ENCODE data around the gene HTR5A.

The HTR5A gene

DNA sequence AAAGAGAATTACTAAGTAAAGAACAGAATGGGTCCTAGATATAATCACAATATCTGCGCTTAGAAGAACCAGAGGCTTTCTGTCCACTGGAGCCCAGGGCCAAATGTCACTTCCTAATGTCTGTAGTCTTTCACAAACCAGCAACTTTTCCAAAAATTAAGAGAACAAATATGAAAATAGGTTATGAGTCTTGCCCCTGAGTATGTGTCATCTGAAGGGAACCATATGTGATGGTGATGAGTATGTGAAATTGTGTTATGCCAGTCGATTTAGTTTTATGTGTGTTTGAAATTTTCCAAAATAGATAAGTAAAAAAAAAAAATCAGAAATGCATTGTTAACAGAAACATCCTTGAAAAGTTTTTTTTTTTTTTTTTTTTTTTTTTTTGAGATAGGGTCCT is 15.4 kb upstream of the HTR5A start:
- POLR2A ChIA-PET = no interaction called here
- no peaks in the 10 kb centered on the region for H3K4me1 ChIP-seq (ENCODE audit: control insufficient read depth, insufficient read depth, low read length)
- no peak for TF ChIP-seq EGR2 (tag by site-specific recombination; IDR thresholded peaks at IDR 0.05; ENCODE audit: low read depth)
- no peak for TF ChIP-seq ZNF660 (tag by site-specific recombination; IDR thresholded peaks at IDR 0.05)
- TF ChIP-seq ZNF426 (tag by site-specific recombination; IDR thresholded peaks at IDR 0.05) = no peak
- TF ChIP-seq, protein P1, sequence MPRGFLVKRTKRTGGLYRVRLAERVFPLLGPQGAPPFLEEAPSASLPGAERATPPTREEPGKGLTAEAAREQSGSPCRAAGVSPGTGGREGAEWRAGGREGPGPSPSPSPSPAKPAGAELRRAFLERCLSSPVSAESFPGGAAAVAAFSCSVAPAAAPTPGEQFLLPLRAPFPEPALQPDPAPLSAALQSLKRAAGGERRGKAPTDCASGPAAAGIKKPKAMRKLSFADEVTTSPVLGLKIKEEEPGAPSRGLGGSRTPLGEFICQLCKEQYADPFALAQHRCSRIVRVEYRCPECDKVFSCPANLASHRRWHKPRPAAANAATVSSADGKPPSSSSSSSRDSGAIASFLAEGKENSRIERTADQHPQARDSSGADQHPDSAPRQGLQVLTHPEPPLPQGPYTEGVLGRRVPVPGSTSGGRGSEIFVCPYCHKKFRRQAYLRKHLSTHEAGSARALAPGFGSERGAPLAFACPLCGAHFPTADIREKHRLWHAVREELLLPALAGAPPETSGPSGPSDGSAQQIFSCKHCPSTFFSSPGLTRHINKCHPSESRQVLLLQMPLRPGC (tag by site-specific recombination; IDR thresholded peaks at IDR 0.05) = no peak
- no peak for TF ChIP-seq ZFP41 (tag by site-specific recombination; IDR thresholded peaks at IDR 0.05; ENCODE audit: borderline replicate concordance)
- no peak for TF ChIP-seq ZFP37 (tag by site-specific recombination; IDR thresholded peaks at IDR 0.05)
- no peak for TF ChIP-seq ZNF621 (tag by site-specific recombination; IDR thresholded peaks at IDR 0.05)
- TF ChIP-seq ZBTB48 (tag by site-specific recombination; IDR thresholded peaks at IDR 0.05) = no peak
- no peak for TF ChIP-seq ZEB2 (tag by site-specific recombination; IDR thresholded peaks at IDR 0.05)
- no peak for TF ChIP-seq ZNF747 (tag by site-specific recombination; IDR thresholded peaks at IDR 0.05)
- TF ChIP-seq SP3 (tag by site-specific recombination; IDR thresholded peaks at IDR 0.05) = no peak
- TF ChIP-seq ZNF600 (tag by site-specific recombination; IDR thresholded peaks at IDR 0.05) = no peak
- no peak for TF ChIP-seq ZNF16 (tag by site-specific recombination; IDR thresholded peaks at IDR 0.05; ENCODE audit: low read depth)
- TF ChIP-seq FEZF1 (tag by site-specific recombination; IDR thresholded peaks at IDR 0.05) = no peak
- TF ChIP-seq, protein P2, sequence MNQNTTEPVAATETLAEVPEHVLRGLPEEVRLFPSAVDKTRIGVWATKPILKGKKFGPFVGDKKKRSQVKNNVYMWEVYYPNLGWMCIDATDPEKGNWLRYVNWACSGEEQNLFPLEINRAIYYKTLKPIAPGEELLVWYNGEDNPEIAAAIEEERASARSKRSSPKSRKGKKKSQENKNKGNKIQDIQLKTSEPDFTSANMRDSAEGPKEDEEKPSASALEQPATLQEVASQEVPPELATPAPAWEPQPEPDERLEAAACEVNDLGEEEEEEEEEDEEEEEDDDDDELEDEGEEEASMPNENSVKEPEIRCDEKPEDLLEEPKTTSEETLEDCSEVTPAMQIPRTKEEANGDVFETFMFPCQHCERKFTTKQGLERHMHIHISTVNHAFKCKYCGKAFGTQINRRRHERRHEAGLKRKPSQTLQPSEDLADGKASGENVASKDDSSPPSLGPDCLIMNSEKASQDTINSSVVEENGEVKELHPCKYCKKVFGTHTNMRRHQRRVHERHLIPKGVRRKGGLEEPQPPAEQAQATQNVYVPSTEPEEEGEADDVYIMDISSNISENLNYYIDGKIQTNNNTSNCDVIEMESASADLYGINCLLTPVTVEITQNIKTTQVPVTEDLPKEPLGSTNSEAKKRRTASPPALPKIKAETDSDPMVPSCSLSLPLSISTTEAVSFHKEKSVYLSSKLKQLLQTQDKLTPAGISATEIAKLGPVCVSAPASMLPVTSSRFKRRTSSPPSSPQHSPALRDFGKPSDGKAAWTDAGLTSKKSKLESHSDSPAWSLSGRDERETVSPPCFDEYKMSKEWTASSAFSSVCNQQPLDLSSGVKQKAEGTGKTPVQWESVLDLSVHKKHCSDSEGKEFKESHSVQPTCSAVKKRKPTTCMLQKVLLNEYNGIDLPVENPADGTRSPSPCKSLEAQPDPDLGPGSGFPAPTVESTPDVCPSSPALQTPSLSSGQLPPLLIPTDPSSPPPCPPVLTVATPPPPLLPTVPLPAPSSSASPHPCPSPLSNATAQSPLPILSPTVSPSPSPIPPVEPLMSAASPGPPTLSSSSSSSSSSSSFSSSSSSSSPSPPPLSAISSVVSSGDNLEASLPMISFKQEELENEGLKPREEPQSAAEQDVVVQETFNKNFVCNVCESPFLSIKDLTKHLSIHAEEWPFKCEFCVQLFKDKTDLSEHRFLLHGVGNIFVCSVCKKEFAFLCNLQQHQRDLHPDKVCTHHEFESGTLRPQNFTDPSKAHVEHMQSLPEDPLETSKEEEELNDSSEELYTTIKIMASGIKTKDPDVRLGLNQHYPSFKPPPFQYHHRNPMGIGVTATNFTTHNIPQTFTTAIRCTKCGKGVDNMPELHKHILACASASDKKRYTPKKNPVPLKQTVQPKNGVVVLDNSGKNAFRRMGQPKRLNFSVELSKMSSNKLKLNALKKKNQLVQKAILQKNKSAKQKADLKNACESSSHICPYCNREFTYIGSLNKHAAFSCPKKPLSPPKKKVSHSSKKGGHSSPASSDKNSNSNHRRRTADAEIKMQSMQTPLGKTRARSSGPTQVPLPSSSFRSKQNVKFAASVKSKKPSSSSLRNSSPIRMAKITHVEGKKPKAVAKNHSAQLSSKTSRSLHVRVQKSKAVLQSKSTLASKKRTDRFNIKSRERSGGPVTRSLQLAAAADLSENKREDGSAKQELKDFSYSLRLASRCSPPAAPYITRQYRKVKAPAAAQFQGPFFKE (tag by site-specific recombination; IDR thresholded peaks at IDR 0.05; ENCODE audit: borderline replicate concordance) = no peak
- no peak for TF ChIP-seq ZNF394 (tag by site-specific recombination; IDR thresholded peaks at IDR 0.05; ENCODE audit: borderline replicate concordance)
- H3K9me3 ChIP-seq (ENCODE audit: control insufficient read depth, insufficient read depth, low read depth, low read length) = no peaks in the 10 kb centered on the region
- CTCF ChIA-PET = interaction anchor here (0.6 kb wide), 1 partner anchor 344 kb away, joined by 3 read pairs; no protein-coding TSS in a partner anchor
- H3K4me3 ChIP-seq (ENCODE audit: low read depth, low read length) = no peak overlapping the region
- H3K36me3 ChIP-seq (ENCODE audit: control insufficient read depth in 2 of 2, insufficient read depth in 1 of 2, low read length in 2 of 2) = no peaks in the 10 kb centered on the region
- no peak overlapping the region for H3K27ac ChIP-seq (ENCODE audit: extremely low read depth, low read depth, low read length)

DNA sequence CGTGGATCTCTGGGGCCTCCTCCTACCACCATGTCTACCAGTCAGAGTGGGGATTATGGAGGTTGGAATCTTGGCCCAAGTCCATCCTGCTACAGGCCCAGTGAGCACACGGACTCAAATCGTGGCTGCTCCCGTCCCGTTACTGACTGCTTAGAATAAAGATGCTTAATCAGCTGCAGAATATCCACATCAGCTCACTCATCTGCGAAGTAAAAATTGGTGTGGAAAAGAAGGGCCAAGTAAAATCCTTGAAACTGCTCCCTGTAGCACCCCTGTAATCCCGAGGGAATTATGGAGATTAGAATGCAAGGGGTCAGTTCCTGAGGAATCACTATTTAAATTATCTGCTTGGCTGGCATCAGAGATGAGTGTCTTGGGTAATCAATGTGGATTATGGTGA is 13.0 kb upstream of the HTR5A start:
- Histone ChIP-seq H3K9me3 (ENCODE audit: control insufficient read depth, insufficient read depth, low read depth, low read length) (no peaks in the 10 kb centered on the region), H3K27ac (ENCODE audit: extremely low read depth, low read depth, low read length) (no peak overlapping the region), H3K4me1 (ENCODE audit: control insufficient read depth, insufficient read depth, low read length) (no peaks in the 10 kb centered on the region), H3K36me3 (ENCODE audit: control insufficient read depth in 2 of 2, insufficient read depth in 1 of 2, low read length in 2 of 2) (no peaks in the 10 kb centered on the region), H3K4me3 (ENCODE audit: low read depth, low read length) (no peak overlapping the region)
- TF ChIP-seq EGR2 (tag by site-specific recombination; IDR thresholded peaks at IDR 0.05; ENCODE audit: low read depth) (0 out of 2 replicates have a peak, but pooled peaks have one; percentile 21), ZNF132 (tag by site-specific recombination; IDR thresholded peaks at IDR 0.05; ENCODE audit: borderline replicate concordance) (no peak), ZNF350 (tag by site-specific recombination; IDR thresholded peaks at IDR 0.05) (no peak), ZNF174 (tag by site-specific recombination; IDR thresholded peaks at IDR 0.05) (no peak), ZNF394 (tag by site-specific recombination; IDR thresholded peaks at IDR 0.05; ENCODE audit: borderline replicate concordance) (no peak), HOXD13 (CRISPR knock-in tag; IDR thresholded peaks at IDR 0.05; ENCODE audit: borderline replicate concordance) (no peak), ZNF311 (tag by site-specific recombination; IDR thresholded peaks at IDR 0.05; ENCODE audit: borderline replicate concordance) (no peak)
- ChIA-PET CTCF (interaction anchor here (0.6 kb wide), 1 partner anchor 148 kb away, joined by 3 read pairs; no protein-coding TSS in a partner anchor), POLR2A (no interaction called here)

All from HEK293 (cell line).